Neural crest cell (in vitro differentiated cells): ENCODE data around the gene LPXN. TPM values are rescaled to one million over a fixed set of nuclear protein-coding genes. Genes with fewer than 3 reads are reported as not detected.

Experiments used
- DNase-seq: peaks from one replicate; pipeline ENCODE4 v3.0.0; 2021; ENCODE audit warnings: low read depth, mixed read lengths, low spot score
- H3K27ac Mint-ChIP-seq: one replicate; pipeline ENCODE4 v1.8.0; 2021; ENCODE audit warnings: mild to moderate bottlenecking, mixed read lengths; ENCODE audit not compliant: unreplicated experiment
- H3K27me3 Mint-ChIP-seq: 2 replicates; pipeline ENCODE4 v1.8.0; 2021; ENCODE audit warnings: low read depth, mild to moderate bottlenecking, mixed read lengths
- H3K36me3 Mint-ChIP-seq: 2 replicates; pipeline ENCODE4 v1.8.0; 2021; ENCODE audit warnings: low read depth, mild to moderate bottlenecking, mixed read lengths
- H3K4me1 Mint-ChIP-seq: 2 replicates; pipeline ENCODE4 v1.8.0; 2021; ENCODE audit warnings: mixed read lengths
- H3K4me3 Mint-ChIP-seq: one replicate; pipeline ENCODE4 v1.8.0; 2021; ENCODE audit warnings: mild to moderate bottlenecking, mixed read lengths
- H3K9me3 Mint-ChIP-seq: 2 replicates; pipeline ENCODE4 v1.8.0; 2021; ENCODE audit warnings: mixed read lengths
- CTCF ChIP-seq: fragments of 200-600 bp; sonication (generic); conservative IDR thresholded peaks from 2 replicates; pipeline ENCODE4 v1.5.0; 2021; ENCODE audit warnings: antibody characterized with exemption, mild to moderate bottlenecking
- total RNA-seq: library from RNA; stranded (reverse); gene quantifications from 2 replicates; pipeline ENCODE4 v1.2.1, GENCODE V29; 2021

LPXN gene
- total RNA-seq, 1 donor from 2014 or later = 3.1 TPM

DNA sequence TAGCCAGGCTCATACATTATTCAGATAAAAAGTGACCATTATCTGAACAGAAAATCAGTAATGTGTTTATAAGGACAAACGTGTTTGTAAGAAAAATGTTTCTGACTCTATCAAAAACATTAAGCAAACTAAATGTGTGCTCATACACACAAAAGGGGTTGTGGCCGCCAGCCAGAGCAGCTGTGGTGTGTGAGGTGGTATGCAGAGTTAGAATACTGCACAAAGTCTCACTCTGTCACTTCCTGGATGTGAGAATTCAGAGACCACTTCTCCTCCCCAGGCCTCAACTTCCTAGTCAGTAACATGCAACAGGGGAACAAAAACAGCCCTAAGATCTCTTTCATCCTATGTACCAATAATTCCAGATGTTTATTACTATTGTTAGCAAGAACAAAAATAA is 77.2 kb downstream of the LPXN start:
- no peak overlapping the region for H3K4me3 Mint-ChIP-seq
- peaks cover 63% of the 10 kb centered on the region for H3K27me3 Mint-ChIP-seq
- no peaks in the 10 kb centered on the region for H3K9me3 Mint-ChIP-seq
- no peaks in the 10 kb centered on the region for H3K4me1 Mint-ChIP-seq
- DNase-seq = no peak
- no peaks in the 10 kb centered on the region for H3K36me3 Mint-ChIP-seq
- no peak overlapping the region for H3K27ac Mint-ChIP-seq
- TF ChIP-seq CTCF = no peak

- H3K27ac Mint-ChIP-seq = no peak overlapping the region
- no peak overlapping the region for H3K4me3 Mint-ChIP-seq
- peaks cover 58% of the 10 kb centered on the region for H3K27me3 Mint-ChIP-seq
- no peaks in the 10 kb centered on the region for H3K4me1 Mint-ChIP-seq
- TF ChIP-seq CTCF = no peak
- no peaks in the 10 kb centered on the region for H3K36me3 Mint-ChIP-seq
- no peaks in the 10 kb centered on the region for H3K9me3 Mint-ChIP-seq
- no peak for DNase-seq
These were observed 77.7 kb downstream of the LPXN start for GRCh38 chr11:58497951-58498350.

DNA sequence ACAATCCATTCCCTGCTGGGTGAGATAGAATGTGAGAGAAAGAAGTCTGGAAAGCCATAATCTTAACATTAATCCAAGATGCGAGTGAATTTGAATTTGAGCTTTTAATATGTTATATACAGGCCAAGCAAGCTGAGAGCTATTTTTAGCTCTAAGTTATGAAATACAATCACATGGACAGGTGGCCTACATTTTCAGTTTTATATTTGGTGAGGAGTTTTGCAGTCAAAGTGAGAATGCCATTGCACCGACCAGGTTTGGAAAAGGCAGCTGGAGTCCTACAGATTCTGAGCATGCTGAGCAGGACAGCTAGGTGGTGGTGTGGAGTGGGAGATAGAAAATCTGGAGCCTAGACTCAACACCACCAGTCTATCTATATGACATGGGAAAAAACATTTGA is 79.8 kb downstream of the LPXN start:
- no peak overlapping the region for H3K4me3 Mint-ChIP-seq
- no peaks in the 10 kb centered on the region for H3K9me3 Mint-ChIP-seq
- H3K27me3 Mint-ChIP-seq = peaks cover 59% of the 10 kb centered on the region
- no peak for TF ChIP-seq CTCF
- no peaks in the 10 kb centered on the region for H3K4me1 Mint-ChIP-seq
- DNase-seq = no peak
- no peaks in the 10 kb centered on the region for H3K36me3 Mint-ChIP-seq
- H3K27ac Mint-ChIP-seq = no peak overlapping the region

DNA sequence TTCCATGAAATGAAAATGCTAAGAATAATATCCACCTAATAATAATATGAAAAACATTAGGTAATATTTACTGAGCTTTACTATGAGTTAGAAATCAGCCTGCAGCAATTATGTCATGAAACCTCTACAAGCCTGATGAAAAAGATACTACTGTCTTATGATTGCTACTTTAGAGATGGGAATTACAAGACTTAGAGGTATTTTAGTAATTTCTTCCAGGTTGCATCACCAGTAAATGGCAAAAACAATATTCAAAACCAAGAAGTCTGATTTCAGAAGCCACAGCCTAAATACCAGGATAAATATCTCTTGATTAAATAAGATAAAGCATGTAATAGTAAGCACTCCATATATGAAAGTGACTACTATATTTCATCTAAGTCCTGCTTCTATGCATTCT is 81.6 kb downstream of the LPXN start:
- Mint-ChIP-seq H3K36me3 (no peaks in the 10 kb centered on the region), H3K27me3 (peaks cover 58% of the 10 kb centered on the region), H3K4me3 (no peak overlapping the region), H3K27ac (no peak overlapping the region), H3K4me1 (no peaks in the 10 kb centered on the region), H3K9me3 (no peaks in the 10 kb centered on the region)
- no peak for DNase-seq
- TF ChIP-seq CTCF = no peak

GRCh38 chr11:58493676-58494075 is 82.0 kb downstream of the LPXN start:
- TF ChIP-seq CTCF = no peak
- Mint-ChIP-seq H3K4me3 (no peak overlapping the region), H3K27ac (no peak overlapping the region), H3K36me3 (no peaks in the 10 kb centered on the region), H3K9me3 (no peaks in the 10 kb centered on the region), H3K27me3 (peaks cover 57% of the 10 kb centered on the region), H3K4me1 (no peaks in the 10 kb centered on the region)
- DNase-seq = no peak

DNA sequence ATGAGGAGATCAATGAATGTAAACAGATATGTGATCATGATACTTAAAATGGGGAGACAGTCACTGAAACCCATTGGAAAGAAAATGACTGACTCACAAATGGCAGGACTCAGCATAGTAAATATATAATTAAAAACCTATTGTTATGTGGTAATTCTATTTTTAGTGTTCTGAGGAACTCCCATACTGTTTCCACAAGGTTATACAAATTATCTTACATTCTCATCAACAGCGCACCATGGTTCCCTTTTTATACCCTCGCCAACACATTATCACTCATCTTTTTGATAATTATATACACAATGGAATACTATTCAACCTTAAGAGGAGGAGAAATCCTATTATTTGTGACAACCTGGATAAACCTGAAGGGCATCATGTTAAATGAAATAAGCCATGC is 84.8 kb downstream of the LPXN start:
- H3K4me3 Mint-ChIP-seq = no peak overlapping the region
- no peaks in the 10 kb centered on the region for H3K9me3 Mint-ChIP-seq
- DNase-seq = no peak
- TF ChIP-seq CTCF = no peak
- peaks cover 3% of the 10 kb centered on the region for H3K4me1 Mint-ChIP-seq
- peaks cover 47% of the 10 kb centered on the region for H3K27me3 Mint-ChIP-seq
- H3K27ac Mint-ChIP-seq = no peak overlapping the region
- no peaks in the 10 kb centered on the region for H3K36me3 Mint-ChIP-seq
